Activated CD8-positive, alpha-beta memory T cell treated with anti-CD3 and anti-CD28 coated beads for 1 hour (primary cell): ENCODE data around the gene TMEM259.
A peak's percentile ranks its signal among the peaks of the same experiment; 100 is the strongest.
"Not testable (repeated sequence)": the region's sequence is repeated elsewhere in the genome, so short reads cannot be mapped to it uniquely, and the experiment has no call there.

Experiments
- DNase-seq, 2 donors: peaks; one replicate each; pipeline ENCODE4 v3.0.0-alpha.2; 2020; ENCODE audit warnings: low read depth in 1 of 2; ENCODE audit errors: extremely low read depth in 1 of 2

TMEM259 gene

DNA sequence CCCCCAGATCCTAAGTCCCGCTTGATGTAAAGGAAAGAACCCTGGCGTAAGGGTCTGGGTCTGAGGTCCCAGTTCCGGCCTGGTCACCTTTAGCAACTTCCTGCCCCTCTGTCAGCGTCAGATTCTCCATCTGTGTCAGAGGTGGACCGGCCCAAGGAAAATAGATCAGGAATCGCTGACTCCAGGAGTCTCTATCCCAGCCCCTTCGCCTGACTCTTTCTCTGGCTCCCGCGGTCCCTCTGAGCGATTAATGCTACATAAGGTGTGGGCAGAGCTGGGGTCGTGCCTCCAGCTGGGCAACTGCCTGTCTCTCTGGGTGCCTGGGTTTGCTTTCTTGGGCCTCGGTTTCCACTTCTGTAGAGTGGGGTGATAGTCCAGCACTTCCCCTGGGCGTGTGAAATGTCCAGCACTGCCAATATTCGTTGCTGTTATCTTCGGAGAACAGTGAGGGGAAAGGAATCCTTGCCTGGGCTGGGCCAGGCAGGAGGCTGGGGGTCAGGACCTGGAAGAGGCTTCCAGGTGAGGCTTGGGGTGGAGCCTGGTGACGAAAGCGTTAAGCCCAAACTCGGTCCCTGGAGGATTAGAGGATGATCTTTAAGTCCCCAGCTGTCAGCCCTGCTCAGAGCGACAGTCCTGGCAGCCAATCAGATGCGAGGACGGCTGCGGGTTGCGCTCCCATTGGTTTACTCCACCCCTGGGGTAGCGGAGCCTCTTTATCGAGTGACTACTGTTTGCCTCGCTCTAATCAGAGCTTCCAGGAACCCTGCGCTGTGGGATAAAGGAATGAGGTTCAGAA, 19.8 kb upstream of the TMEM259 start:
- peak; percentile 77 to 83 for DNase-seq

GRCh38 chr19:1039646-1040475, 18.9 kb upstream of the TMEM259 start, which contains the start of gene ABCA7:
Gene ABCA7, plus strand, starts transcription at chr19:1040107. Its CDS starts 1,255 bp downstream, at chr19:1041362.
- DNase-seq, result peak; percentile 98 to 99

DNA sequence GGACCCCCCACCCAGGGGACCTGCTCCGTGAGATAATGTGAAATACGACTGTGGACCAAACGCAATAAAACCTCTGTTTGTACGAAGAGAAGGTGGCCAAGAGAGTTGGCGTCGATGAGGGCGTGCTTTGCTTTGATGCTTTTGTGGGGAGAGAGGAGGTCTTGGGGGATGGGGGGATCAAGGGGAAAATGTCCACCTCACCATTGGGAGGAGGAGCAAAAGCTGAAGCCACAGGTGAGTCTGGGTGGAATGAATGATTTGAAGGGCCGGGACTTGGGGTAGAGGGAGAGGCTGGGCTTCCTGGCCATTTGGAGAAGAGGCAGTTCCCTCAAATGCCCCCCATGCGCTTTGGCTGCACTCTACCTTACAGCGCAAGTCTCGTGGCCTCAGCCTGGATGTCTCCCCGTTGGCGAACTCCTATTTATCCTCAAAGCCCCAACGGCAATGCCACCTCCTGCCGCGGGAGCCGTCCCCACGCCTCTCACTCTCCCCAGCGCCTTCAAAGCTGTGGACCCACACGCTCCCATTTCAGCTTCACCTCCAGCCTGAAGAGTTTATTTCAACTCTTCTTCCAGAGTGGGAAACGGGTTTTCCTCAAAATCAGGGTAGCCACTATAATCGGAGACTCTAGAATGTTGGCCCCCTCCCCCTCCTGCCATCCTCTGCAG, 18.2 kb upstream of the TMEM259 start:
- DNase-seq, result no peak

GRCh38 chr19:1037621-1038064, 16.7 kb upstream of the TMEM259 start:
- DNase-seq, result no peak

GRCh38 chr19:1035998-1036621, 15.2 kb upstream of the TMEM259 start:
- DNase-seq, result no peak

GRCh38 chr19:1032264-1032867, 11.4 kb upstream of the TMEM259 start:
- no peak for DNase-seq

- peak in 1 of 2 donors; percentile 46 for DNase-seq
Measured at GRCh38 chr19:1028062-1028926, 7.4 kb upstream of the TMEM259 start.

DNA sequence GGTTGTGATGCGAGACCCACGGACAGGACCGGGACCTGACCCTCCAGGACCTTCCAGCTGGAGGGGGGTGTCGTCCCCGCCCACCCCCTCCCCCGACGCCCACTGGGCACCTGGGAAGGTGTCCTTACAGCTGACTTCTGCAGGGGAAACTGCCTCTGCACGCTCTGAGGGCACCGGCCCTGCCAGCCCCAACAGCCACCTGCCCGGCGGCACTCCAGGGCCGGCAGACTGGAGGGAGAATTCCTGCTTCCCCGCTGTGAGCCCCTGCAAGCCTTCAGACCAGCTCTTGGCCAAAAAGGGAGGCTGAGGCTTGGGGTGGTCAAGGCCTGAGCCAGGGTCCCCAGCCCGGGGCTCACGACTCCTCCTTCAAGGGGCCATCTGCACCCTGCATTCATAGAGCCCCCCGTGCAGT, 6.7 kb upstream of the TMEM259 start:
- DNase-seq, result no peak

DNA sequence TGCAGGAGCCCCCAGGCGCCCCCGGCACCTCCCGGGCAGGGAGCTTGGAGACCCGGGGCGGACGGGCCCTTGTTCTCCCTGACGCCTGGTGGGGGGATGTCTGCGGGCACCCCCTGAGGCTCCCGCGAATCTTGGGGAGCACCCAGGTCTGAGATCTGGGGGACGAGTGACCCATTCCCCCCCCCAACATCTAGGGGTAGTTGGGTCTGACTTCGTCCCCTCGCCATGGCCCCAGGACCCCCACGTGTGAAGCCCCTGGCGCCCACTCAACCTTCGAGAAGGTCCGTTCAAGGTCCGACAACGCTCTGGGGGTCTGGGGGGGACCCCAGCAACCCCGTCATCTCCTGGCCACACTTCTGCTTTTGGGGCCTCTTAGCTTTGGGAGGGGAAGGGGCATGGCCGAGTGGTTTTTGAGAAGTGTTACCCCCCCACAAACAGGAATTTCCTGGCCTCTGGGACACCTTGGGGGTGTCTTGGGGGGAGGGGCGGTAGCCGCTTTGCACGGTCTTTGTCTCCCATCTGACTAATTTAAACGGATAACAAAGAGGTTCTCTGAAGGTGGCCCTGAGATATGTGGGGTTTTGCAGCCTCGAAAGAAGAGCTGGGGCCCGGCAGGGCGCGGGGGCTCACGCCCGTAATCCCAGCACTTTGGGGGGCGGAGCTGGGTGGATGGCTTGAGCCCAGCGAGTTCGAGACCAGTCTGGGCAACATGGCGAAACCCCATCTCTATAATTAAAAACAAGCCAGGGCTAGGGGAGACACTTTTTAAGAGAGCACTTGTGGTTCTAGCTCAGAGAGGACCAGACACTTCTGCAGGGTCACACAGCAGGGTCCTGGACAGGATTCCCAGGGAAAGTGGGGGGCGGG, 6.1 kb upstream of the TMEM259 start:
- DNase-seq, result no peak

DNA sequence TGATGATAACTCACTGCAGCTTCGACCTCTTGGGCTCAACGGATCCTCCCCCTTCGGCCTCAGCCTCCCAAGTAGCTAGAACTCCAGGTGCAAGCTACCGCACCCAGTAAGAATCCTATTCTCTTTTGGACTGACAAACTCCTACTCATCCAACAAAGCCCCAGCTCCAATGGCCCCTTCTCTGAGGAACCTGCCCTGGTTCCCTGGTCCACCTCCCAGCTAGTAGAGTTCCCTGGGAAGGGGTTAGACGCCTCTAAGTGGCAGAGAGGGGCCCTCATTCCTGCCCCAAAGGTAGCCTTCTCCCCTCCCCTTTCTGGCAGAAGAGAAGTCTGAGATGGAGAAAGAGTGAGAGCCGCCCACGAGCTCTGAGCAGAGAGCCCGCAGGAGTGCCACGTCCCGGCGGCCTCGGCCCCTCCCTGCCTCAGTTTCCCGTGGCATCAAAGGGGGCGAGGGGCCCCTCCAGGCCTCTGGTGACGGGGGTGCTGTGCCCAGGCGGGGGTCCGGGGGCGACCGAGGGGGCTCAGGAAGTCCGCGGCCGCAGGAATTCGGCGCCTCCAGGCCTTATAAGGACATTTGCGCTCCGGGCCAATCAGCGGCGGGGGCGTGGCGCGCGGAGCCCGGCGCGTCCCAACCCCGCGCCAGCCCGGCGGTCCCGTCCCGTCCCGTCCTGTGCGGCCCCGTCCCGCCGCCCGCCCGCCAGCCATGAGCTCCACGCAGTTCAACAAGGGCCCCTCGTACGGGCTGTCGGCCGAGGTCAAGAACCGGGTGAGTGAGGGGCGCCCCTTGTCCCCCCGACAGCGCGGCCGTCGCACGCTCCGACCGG, 5.2 kb upstream of the TMEM259 start, which contains the start of gene CNN2:
Gene CNN2, plus strand, starts transcription at position 649 of the 823 bp plus-strand sequence. Its CDS starts 54 bp downstream, at position 703.
- peak in 1 of 2 donors; percentile 58 for DNase-seq

DNA sequence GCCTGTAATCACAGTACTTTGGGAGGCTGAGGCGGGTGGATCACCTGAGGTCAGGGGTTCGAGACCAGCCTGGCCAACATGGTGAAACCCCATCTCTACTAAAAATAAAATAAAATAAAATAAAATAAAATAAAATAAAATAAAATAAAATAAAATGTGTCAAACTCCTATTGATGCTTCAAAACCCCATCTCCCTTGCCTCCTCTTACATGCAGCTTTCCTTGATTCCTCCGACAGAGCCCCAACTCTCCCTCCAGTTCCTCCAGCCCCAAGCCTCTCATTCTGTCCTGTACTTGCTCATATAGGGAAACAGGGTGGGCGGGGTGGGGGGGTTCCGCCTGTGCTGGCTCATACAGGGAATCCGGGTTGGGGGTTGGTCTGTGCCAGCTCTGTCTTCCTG, 4.2 kb upstream of the TMEM259 start:
- not testable (repeated sequence) for DNase-seq

GRCh38 chr19:1023883-1024188, 2.9 kb upstream of the TMEM259 start:
- not testable (repeated sequence) for DNase-seq

- DNase-seq, result no peak
Measured at GRCh38 chr19:1019980-1020867, 699 bp downstream of the TMEM259 start.

GRCh38 chr19:1019616-1019961, 1.3 kb downstream of the TMEM259 start:
- no peak for DNase-seq

DNA sequence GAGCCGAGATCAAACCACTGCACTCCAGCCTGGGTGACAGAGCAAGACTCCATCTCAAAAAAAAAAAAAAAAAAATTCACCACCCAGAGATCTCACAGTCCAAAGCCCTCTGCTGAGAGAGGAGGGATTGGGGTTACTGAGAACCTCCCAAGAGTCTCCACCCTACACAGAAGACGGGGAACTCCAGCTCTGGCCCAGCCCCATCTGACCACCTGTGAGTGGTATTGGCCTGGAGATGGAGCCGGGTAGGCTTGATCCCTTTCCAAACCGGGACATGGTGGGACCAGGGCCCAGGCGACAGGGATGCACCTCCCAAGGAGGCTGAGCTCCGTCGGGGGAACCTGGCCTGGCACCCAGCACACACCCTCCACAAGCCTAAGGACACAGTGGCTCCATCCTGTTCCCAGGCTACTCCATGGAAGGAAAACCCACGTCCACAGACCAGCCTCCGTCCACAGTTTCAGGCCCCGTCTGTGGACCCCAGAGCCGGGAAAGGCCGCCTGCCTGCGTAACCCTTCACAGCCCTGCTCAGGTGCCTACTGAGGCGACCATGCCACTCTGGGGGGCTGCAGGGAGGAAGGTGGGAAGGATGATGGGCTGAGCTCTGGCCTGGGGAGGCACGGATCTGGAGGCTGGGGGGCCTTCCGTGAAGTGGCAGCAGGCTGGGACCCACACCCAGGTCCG, 1.8 kb downstream of the TMEM259 start:
- DNase-seq, result no peak

- no peak for DNase-seq
Measured at GRCh38 chr19:1018393-1018792, 2.5 kb downstream of the TMEM259 start.
